Body of pancreas (tissue), 4 donors: ENCODE results near the gene RIPK3.

Experiments used
- CTCF ChIP-seq, 7 experiments: fragments of 450-650 bp in 4 of 7; fragments of 200-600 bp in 3 of 7; sonication (generic) in 3 of 7; IDR thresholded peaks; one replicate each; pipeline ENCODE4 v1.5.1; 2016 to 2019; ENCODE audit warnings: antibody characterized with exemption in 7 of 7
- POLR2A ChIP-seq, 3 donors: fragments of 450-650 bp; IDR thresholded peaks; one replicate each; pipeline ENCODE4 v1.6.1; 2016; ENCODE audit warnings: antibody characterized with exemption in 3 of 3, mild to moderate bottlenecking in 2 of 3

GRCh38 chr14:24361326-24361725 is 21.5 kb upstream of the RIPK3 start:
- no peak for TF ChIP-seq CTCF (IDR thresholded peaks at IDR 0.05)
- TF ChIP-seq POLR2A (IDR thresholded peaks at IDR 0.05) = no peak
